ENCODE data around the gene DNM1.

Gene DNM1

DNA sequence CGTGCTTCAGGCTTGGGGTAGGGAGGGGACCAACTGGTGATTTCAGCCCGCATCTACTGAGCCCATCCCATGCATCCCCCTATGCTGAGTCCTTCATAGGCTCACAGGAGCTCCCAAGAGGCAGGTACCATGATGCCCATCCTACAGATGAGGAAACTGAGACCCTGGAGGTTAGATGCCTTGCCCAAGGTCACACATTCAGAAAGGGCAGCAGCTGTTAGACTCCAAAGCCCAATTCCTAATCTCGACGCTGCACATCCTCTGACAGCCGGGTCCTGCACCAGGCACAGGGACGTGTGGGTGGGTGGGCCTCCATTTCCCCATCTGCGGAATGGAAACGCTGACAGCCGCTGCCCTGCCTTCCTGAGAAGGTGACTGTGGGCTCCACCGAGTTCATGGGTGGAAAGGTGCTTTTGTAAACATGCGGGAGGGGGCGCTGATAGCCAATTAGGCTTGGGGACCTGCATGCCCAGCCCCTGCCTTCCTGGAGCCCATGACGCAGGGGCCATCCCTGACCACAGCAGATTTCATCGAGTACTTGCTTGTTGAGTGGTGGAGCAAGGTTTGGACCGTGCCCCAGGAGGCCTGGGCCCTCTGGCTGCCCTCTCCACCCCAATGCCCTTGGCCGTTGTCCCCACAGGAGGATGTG is 2.2 kb downstream of the DNM1 start:
- no peak for DNase-seq (ENCODE audit: low read depth in 2 of 2)

GRCh38 chr9:128206484-128206883 is 3.3 kb downstream of the DNM1 start:
- no peak for DNase-seq (ENCODE audit: low read depth in 2 of 2)

DNA sequence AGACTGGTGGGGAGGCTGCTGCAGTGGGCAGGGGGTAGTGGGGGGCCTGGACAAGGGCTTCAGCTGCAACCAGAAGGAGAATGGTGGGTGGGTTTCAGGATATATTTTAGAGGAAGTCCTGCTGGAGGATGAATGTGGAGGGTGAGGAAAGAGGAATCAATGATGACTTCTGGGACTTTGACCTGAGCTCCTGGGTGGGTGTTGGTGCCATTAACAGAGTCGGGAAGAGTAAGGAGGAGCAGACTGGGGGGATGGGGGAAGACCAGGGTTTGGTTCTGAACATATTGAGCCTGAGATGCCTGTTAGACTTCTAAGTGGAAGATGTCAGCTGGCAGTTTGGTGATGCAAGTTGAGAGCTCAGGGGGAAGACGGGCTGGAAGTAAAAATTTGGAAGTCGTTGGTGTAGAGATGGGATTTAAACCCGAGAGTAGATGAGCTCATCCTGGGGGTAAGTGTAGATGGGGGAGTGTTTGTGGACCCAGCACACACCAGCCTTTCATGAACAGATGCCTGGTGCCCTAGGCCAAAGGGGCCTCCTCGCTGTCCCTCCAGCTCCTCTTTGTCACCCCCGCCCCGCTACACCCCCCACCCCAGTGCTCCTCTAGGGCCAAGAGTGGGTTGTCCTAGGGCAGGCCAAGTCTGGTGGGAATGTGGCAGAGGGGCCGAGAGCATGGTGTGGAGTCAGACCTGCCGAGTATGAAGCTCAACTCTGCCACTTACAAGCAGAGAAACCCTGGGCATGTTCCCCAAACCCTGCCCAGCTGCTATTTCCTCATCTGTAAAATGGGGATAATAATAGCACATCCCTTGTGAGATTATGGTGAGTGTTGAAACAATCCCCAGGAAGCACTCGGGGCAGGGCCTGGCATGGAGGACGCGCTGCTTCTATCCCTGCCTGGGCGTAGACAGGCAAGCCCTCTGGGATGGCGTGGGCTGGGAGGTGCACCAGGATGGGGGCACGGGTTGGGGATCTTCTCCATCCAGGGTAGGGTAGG is 4.0 kb downstream of the DNM1 start:
- DNase-seq (ENCODE audit: low read depth in 2 of 2): no peak

GRCh38 chr9:128208386-128208785 is 5.2 kb downstream of the DNM1 start:
- DNase-seq (ENCODE audit: low read depth in 2 of 2): no peak

DNA sequence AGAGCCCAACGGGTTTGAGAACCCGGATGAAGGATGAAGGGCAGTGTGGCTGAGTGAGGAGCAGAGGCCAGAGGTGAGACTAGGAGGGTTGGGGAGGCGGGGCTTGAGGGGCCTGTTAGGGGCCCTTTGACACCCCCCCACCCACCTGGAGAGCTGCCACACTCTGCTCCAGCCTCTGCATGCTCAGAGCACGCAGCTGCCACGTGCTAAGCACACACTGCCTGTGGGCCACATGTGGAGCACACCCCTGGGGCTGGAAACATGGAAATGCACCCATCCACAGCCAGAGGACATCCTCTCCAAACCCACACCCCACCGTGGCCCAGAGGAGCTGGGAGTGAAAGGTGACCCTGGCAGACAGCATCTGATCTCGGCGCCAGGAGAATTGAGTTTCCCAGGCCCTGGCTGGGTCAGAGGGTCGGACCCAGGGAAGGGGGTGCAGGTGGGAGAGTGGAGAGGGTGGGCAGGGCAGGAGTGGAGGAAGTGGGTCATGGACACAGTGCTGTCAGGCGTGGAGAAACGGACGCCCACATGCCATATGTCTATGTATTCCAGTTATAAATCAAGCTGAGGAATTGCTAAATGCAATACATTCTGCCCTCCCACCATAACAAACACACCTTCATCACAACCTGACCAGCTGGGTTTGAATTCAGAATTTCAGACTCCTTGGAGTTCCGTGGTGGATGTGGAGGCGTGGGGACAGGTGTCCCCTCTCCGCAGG is 5.9 kb downstream of the DNM1 start:
- DNase-seq (ENCODE audit: low read depth in 2 of 2): no peak

- no peak for DNase-seq (ENCODE audit: low read depth in 2 of 2)
Measured at GRCh38 chr9:128211186-128211980, 8.2 kb downstream of the DNM1 start.

- DNase-seq (ENCODE audit: low read depth in 2 of 2): no peak
Measured at GRCh38 chr9:128211981-128212281, 8.8 kb downstream of the DNM1 start.

DNA sequence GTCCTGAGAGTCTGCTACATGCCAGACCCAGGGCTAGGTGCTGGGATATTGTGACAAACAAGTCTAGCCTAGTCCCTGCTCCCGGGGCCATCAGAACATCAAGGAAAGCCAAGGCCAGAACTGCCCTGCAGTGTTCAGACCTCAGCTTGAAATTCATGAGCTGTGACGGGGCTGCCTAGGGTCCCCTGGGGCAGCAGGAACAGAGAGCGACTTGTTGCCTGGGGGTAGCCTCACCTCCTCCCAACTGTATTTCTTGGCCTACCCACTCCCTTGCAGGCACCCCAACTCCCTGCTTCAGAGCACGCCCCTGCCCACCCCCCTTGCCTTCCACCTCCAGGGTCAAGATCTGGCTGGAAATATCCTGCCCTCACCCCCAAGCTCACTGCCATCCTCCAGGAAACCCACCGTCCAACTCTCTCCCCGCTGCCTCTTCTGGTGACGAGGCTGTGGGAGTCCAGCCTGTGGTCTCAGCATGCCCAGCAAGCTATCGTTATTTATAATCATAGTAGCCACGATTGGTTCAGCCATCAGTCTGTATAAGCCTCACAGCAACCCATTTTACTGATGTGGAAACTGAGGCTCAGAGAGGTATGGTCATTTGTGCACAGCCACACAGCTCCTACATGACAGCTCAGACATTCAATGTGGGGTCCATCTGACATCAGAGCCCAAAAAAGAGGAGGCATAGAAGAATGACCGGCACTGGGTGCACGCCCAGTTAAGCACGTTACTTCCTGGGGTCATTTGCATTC is 10.7 kb downstream of the DNM1 start:
- no peak for DNase-seq (ENCODE audit: low read depth in 2 of 2)

DNA sequence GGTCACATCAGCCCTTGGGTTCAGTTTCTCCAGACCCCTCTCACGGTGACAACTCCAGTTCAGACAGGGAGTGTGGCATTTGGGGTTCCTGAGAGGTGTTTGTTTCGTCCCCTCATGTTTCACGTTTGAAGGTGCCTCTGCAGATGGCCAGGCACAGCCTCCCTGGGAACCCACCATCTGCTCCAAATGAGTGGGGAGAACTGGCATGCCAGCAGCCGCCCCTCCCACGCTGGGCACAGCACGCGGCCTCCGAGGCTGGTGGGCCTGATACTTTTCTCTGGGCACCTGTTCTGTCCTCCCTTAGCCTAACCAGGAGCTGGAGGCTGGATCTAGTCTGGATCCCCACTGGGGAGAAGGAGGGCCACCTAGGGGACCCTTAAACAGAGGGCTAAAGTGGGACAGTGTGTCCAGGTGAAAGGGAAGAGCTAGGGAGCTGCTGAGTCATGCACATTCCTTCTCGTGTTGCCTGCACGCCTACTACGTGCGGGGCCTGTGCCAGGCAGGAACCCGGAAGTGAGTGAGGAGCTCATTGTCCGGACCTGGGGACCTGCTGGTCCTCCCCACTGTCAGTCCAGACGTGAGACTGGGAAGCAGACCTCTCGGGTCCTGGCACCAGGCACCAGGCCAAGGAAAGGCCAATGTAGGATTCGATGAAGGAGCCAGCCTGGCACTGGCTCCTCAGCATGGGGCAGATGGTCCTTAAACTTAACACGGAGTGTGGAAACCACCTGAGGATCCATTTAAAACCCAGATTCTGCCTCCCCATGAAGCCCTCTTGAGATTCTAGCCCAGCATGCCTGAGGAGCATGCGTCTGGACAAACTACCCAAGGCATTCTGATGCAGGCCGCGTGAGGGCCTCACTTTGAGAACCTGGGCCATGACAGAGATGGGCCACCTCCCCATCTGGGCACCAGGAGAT is 11.7 kb downstream of the DNM1 start:
- DNase-seq (ENCODE audit: low read depth in 2 of 2): no peak

DNA sequence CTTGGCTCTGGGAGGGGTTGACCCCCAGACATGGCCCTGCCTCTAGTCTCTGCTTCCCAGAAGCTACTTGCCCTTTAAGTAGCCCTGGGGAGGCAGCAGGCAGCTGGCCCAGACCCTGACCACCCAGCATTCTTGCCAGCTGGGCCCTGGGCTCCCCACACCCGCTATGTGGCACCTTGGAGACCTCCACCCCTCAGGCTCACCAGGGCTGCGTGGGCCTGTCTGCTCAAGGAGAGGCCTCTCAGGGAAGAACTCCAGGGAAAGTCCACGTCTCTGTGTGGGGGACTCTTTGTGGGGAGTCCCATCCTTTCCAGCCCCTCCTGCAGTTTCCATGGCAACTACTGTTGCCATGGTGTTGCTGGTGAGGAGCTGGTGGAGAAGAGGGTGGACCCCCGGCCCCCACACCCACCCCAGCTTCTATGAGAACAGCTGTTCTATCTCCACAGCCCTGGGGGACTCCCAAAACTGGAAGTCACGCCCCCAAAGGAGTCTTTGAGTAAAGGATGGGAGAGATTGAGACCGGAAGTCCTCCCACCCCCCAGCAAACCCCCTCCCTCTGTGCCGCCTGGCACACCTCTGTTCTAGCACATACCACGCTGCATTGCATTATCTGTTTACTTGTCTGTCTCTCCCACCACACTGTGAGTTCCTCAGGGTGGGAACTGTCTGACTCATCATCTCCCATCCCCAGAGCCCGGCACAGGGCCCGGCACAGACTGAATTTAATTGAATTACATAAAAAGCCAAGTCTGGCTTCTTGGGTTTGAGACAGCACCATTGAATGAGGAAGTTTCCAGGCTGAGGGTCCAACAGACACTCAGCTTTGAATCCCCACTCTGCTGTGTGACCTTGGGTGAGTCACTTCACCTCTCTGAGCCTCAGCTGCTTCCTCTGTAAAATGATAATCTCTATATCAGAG is 12.6 kb downstream of the DNM1 start:
- DNase-seq (ENCODE audit: low read depth in 2 of 2): no peak

DNA sequence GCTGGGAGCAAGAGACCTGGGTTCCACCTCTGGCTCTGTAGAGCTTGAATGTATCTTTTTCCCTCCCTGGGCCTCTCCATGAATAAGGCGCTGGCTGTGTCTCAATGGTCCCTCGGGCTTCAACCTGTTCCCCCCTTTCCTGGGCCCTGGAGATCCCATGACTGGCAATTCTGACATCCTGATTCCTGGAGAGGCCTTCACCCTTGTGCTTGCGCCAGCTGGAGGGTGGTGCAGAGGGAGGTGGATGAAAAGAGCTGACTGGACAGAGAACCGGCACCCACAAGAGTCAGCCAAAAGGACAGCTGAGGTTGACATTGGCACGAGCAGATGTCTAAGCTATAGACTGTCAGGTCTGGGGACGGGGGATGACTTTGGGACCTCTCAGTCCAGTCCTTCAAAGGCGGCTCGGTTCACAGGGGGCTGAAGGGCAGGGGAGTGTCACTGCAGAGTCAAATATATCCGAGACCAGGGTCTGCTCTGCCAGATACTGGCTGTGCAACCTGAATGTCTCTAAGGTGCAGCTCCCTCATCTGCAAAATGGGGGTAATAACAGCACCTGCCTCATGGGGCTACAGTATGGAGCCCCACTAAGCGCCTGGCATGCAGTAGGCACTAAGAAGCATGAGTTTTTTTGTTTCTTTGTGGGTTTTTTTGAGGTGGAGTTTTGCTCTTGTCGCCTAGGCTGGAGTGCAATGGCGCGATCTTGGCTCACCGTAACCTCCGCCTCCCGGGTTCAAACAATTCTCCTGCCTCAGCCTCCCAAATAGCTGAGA is 13.8 kb downstream of the DNM1 start:
- DNase-seq (ENCODE audit: low read depth in 2 of 2): no peak

DNA sequence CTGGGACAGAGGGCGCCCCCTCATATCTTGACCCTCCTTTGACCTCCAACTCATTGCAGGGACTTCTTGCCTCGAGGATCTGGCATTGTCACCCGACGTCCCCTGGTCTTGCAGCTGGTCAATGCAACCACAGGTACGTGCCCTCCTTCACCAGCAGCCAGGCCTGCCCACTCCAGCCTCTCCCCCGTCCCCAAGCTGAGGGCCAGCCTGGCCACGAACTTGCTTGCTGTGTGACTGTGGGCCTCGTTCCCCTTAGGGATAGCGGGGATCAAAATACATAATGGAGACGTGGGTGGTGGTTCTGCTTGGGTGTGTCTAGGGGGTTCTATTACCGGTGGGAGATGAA is 15.0 kb downstream of the DNM1 start:
- DNase-seq (ENCODE audit: low read depth in 2 of 2): no peak

DNA sequence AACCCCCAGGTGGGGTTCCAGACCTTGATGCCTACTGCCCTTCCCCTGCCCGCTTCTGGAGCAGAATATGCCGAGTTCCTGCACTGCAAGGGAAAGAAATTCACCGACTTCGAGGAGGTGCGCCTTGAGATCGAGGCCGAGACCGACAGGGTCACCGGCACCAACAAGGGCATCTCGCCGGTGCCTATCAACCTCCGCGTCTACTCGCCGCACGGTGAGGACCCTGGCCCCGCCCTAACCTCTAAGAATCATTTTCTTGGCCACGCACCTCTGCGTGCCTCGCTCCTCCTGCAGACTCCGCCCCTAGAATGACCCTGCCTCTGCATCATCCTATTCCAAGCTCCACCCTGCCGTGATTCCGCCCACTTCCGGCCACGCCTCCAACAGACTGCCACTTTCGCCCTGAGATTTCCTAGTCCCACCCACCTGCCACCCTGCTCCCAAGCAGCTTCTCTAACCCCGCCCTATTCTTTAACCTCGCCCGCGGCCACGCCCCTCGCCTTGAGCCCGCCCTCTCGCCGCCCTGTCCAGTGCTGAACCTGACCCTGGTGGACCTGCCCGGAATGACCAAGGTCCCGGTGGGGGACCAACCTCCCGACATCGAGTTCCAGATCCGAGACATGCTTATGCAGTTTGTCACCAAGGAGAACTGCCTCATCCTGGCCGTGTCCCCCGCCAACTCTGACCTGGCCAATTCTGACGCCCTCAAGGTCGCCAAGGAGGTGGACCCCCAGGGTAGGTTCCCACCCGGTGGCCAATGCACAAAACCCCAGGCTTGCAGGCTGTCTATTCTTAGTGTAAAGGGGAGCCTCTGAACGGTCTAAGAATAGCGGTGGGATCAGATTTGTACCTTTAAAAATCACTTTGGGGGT is 15.6 kb downstream of the DNM1 start:
- peak; percentile 93 to 95 for DNase-seq (ENCODE audit: low read depth in 2 of 2)

DNA sequence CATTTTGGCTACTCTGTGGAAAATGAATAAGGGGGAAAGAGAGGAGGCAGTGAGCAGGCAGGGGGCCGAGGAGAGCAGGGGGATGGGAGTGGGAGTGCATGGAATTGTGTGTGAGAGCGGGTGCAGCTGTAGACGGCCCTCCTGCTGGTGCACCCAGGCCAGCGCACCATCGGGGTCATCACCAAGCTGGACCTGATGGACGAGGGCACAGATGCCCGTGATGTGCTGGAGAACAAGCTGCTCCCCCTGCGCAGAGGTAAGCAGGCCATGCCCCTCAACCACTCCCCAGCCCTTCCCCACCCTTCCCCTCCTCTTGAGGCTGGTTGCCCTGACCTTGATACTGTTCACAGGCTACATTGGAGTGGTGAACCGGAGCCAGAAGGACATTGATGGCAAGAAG is 16.7 kb downstream of the DNM1 start:
- DNase-seq (ENCODE audit: low read depth in 2 of 2): no peak

- DNase-seq (ENCODE audit: low read depth in 2 of 2): no peak
Measured at GRCh38 chr9:128222026-128222425, 18.8 kb downstream of the DNM1 start.

DNA sequence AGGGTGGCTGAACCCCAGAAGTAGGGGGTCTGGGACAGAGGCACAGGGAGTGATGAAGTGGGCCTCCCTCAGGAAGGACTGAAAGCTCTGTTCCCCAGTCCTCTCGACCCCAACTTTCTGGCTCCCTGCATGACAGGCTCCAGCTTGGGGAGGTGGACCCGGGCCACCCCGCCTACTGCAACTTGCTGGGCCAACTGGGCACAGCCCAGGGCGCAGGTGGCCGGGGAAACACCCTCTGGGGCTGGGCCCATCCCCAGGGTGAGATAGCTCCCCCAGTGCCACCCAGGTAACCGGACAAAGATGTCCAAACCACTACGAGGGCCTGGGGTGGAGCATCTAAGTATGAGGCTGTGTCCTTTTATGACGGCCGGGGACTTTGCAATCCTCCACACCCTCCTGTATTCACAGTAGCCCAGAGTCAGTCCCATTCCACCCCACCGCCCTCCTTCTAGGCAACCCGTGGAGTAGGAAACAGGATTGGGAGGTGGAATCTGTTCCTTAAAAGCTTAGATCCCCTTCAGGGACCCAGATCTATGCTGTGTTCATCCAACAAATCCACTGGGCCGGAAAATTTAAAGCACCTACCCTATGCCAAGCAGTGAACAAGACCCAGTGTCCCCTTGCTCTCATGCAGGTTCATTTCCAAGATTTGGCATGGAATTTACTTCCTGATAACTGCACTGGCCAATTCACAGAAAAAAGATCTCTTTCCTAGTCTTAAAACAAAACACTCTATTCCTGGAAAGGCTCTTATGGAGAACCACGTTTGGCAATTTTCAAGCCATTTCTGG is 19.9 kb downstream of the DNM1 start:
- no peak for DNase-seq (ENCODE audit: low read depth in 2 of 2)
